PC-9 (cell line): Measurements from ENCODE around the gene CGB5.

ENCODE experiments used
- EZH2 ChIP-seq: fragments of 200-600 bp; sonication (generic); IDR thresholded peaks from 2 replicates; pipeline ENCODE4 v1.8.0; 2017; ENCODE audit warnings: antibody characterized with exemption, low read depth
- TF ChIP-seq, protein P1 (sequence below): fragments of 200-600 bp; sonication (generic); conservative IDR thresholded peaks from 2 replicates; pipeline ENCODE4 v1.6.1; 2017; ENCODE audit warnings: mixed run types, antibody characterized with exemption, mild to moderate bottlenecking, moderate library complexity

DNA sequence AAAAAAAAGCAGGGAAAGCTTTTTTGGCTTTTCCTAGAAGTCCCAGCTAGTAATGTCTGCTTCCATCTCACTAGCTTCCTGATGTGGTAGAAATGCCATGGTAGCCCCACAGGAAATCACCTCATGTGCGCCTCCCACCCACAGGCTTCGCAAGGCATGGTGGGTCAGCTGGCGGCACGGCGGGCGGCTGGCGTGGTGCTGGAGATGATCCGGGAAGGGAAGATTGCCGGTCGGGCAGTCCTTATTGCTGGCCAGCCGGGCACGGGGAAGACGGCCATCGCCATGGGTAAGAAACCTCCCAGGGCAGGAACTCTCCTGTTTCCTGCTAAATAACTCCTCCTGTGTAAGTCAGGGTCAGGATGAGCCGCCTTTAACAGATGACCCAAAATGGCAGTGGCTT lies 39.5 kb upstream of the CGB5 start:
- TF ChIP-seq, protein P1, sequence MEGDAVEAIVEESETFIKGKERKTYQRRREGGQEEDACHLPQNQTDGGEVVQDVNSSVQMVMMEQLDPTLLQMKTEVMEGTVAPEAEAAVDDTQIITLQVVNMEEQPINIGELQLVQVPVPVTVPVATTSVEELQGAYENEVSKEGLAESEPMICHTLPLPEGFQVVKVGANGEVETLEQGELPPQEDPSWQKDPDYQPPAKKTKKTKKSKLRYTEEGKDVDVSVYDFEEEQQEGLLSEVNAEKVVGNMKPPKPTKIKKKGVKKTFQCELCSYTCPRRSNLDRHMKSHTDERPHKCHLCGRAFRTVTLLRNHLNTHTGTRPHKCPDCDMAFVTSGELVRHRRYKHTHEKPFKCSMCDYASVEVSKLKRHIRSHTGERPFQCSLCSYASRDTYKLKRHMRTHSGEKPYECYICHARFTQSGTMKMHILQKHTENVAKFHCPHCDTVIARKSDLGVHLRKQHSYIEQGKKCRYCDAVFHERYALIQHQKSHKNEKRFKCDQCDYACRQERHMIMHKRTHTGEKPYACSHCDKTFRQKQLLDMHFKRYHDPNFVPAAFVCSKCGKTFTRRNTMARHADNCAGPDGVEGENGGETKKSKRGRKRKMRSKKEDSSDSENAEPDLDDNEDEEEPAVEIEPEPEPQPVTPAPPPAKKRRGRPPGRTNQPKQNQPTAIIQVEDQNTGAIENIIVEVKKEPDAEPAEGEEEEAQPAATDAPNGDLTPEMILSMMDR, result no peak
- no peak for TF ChIP-seq EZH2
